SIG-M5 treated with dmso at 0.1 percent for 504 hours (cell line): ENCODE results near the gene UMAD1.

Experiments used
- DNase-seq: peaks from one replicate; lab custom pipeline; 2025; ENCODE audit not compliant: unreplicated experiment; lab: John Stamatoyannopoulos, UW

The UMAD1 gene

DNA sequence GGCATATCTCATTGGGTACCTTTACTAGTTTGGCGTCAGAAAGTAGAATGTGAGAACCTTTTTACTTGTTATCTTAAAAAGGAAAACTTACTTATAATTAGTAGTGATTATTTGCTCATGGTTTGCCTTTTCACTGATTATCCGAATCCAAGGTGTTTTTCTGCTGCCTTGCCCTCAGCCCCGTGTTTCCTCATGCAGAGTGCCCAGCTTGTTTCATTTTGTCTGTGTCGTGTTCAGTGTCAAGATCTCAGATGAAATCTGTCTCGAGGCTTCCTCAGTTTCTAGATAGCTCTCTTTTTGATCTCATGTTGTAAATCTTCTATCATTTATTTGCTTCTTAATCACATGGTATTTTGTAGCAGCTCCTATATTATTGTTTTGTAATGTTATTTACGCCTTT is 47.8 kb downstream of the UMAD1 start:
- DNase-seq, result no peak

DNA sequence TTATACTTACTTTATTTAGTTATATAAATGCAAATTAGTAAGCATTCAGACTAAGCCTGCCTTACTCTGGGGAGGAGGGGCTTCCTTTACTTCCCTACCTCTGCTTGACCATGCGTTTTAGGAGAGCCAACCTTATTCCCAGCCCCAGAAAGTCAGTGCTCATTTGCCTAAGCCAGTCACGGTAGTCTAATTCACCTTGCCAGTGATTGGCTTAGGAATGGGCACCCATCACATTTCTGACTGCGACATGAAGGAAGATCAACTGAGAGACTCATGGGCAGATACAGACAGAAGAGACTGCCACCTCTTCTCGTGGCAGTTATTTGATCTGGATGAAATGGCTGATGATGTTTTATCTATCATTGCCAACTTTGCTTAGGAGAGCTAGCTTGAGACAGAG is 48.4 kb downstream of the UMAD1 start:
- DNase-seq, result no peak

DNA sequence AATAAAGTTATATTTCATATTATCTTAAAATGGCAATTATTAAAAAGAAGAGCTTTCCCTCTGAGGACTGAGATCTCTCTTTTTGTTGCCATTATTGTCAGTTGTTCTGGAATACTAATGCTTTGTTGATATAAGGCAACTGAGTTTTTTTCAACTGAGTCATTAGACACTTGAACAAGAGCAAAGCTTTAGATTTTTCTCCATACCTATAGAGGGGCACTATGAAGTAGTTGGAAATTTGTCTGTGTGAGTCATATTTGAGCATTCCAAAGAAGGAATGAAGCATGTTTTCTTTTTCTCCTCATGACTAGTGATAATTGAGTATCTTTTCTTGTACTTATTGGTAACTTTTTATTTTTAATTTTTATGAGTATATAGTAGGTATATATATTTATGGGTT is 53.3 kb downstream of the UMAD1 start:
- DNase-seq, result no peak

DNA sequence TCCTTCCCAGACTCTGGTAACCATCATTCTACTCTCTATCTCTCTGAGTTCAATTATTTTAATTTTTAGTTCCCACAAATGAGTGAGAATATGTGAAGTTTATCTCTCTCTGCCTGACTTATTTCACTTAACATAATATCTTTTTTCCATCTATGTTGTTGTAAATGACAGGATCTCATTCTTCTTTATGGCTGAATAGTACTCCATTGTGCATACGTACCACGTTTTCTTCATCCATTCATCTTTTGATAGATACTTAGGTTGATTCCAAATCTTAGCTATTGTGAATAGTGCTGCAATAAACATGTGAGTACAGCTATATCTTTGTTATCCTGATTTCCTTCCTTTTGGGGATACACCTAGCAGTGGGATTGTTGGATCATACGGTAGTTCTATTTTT is 54.0 kb downstream of the UMAD1 start:
- no peak for DNase-seq

DNA sequence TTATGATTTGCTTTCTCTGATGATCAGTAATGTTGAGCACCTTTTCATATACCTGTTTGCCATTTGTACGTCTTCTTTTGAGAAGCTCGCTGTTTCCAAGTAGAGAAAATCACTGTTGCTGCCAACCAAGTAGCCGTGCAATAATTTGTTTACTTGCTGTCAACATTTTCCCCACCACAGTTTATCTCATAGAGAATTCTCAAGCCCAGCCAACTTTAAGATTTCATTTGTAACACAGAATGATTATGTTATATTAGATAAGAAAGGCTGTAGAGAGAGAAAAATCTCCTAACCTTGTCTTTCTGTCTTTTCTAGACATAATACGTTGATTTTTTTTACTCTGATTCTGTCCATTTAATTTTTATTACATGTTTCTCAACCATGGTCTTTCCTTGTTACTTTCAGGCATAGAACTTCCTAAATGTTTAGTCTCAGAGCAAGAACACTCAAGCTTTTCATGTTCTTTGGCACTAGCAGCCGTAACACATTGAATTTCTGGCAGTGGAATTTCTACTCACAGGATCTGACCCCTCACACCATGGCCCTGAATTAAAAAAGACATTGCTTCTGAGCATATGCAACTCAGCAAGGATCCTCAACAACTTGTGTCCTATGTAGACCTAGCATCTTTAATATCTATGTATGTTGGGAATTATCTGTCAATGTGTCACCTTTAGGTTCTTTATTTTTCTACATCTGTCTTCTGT is 54.7 kb downstream of the UMAD1 start:
- no peak for DNase-seq

DNA sequence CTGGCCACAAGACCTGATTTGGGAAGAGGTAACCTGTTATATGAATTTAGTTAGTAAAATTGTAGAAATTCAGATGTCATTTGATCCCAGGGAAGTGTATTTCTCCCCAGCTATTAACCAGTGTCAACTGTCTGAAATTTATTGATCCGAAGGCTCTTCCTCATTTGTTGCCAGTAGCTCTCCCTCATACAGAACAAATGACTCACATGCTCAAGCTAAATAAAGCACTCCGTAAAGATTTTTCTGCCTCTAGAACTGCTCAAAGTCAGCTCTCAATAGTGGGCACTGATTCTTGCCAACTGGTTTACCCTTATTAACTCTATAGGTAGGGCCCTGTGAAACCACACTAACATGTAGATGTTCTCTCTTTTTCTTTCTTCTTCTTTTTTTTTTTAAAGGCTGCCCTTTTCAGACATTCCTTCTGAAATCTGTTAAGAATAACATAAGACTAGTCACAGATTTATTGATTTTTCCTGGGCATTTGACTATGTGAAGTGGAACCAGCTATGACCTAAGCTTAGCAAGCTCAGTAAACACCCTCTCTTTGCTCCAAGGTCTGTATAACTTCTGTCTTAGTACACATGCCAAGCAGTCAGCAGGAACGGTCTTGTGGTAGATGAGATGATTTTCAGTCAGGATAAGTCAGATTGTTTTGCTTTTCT is 56.0 kb downstream of the UMAD1 start:
- no peak for DNase-seq

DNA sequence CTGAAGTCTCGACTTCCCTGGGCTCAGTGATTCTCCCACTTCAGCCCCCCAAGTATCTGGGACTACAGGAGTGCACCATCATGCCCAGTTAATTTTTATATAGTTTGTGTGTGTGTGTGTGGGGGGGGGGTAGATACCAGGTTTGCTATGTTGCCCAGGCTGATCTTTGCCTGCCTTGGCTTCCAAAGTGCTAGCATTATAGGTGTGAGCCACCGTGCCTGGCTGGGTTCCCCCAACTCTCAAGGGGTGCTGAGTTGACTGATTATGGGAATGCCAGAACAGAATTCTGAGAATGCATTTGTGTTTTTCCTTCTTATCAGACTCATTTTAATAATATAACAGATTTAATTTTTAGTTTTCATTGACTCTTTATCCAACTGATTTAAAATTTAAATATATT is 58.4 kb downstream of the UMAD1 start:
- no peak for DNase-seq

DNA sequence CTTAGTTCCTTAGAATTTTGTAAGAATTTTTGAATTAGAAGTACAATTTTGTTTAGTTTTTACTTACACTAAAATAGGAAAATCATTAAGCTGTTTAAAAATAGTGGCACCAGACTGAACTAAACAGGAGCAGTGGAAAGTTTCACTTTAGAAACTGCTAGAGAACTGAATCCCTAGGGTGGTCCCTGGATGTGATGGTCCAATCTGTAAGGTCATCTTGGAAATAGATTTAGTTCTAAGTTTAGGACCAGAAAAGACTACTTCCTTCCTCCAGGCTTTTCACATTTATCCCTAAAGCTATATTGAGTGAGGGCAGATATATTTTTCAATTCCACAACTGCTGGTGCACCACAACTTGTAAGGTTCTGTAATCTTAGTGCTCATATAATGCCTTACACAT is 58.8 kb downstream of the UMAD1 start:
- no peak for DNase-seq

DNA sequence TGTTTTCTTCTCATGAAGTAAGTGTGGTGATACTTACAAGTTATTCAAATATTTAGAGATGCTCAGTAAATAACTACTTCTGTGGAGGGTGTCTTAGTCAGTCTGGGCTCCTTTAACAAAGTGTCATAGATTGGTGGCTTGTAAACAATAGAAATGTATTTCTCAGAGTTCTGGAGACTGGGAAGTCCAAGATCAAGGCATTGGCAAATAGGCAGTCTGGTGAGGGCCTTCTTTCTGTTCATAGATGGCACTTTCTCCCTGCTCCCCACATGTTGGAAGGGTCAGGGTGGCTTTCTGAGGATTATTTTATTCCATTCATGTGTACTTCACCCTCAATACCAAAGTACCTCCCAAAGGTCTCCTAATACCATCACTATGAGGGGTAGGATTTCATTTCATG is 59.4 kb downstream of the UMAD1 start:
- DNase-seq, result no peak

DNA sequence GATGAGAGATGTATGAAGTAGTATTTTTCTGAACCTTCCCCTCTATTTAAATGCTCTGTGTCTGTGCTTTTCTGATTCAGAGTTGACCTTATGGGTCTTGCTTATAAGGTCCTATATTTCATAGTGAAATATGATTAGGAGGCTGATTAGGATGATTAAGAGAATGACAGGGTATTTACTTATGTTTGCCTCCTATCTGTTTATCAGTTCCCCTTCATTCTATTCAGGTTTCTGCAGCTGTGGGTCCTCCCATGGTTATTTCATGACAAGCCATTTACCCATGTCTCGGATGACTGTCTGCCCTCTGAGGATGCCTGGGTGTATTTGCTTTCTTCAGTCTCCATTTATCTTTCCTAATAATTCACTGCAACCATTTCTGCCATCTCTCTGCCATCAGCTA is 61.0 kb downstream of the UMAD1 start:
- no peak for DNase-seq

DNA sequence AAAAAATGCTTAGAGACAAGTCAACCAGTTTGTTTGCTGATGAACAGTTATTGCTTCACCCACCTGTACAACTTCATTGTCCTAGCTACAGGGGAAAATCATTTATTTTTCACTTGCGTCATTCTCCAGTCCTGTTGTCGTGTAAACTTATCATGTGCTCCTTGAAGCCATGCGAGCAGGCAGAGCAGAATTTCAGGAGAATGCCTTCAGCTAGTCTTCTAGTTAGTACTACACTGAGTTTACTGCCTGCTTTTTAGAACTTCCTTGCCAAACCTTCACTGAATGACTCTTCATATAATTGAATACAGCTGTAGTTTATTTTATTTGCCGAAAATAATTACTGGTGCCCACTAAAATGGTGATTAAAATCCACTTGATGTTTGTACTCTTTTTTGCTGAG is 62.3 kb downstream of the UMAD1 start:
- DNase-seq, result no peak

DNA sequence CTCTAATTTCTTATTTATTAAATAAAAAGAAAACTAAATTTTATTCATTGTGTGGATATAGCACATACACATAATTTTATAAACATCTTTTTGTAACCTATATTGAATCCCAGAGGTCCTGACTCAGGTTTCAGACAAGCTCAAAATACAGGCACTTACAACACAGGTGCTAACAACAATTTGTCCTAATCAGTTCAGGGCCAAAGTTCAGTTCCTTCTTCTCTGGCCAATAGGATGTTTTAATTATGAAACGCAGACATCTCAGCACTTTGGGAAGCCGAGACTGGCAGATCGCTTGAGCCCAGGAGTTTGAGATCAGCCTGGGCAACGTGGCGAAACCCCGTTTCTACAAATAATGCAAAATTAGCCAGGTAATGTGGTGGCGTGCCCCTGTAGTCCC is 62.9 kb downstream of the UMAD1 start:
- no peak for DNase-seq

DNA sequence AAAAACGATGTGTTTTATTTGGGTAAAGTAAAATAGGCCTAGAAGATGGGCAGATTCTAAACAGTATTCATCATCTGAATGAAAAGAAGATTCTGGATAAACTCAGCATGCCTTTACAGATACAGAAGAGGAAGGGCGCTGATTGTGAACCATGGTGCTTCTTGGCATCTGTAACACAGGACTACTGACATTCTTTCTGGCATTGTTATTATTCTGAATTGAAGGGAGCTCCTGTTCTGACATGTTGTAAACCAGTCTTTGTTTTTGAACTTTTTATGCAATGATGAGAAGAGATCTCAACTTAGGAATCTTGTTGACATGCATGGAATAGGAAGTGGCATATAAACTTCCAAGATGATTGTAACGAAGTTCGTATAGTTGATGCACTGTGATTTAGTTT is 64.3 kb downstream of the UMAD1 start:
- no peak for DNase-seq

DNA sequence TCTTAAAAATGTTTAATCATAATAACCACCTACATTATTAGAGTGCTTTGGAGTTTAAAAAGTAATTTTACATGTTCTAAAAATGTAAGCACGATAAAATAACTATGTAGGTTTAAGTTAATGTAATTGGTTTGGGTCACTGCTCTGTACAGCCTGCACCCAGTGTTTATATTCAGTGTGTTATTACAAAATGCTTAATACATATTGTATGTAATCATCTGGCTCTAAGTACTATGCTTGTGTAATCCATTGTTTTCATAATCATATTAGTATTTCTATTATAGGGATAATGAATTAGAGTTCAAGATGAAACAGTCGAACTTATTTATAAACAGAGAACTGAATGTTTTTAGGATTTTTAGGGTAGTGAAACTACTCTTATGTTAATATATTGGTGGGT is 64.8 kb downstream of the UMAD1 start:
- DNase-seq, result no peak

DNA sequence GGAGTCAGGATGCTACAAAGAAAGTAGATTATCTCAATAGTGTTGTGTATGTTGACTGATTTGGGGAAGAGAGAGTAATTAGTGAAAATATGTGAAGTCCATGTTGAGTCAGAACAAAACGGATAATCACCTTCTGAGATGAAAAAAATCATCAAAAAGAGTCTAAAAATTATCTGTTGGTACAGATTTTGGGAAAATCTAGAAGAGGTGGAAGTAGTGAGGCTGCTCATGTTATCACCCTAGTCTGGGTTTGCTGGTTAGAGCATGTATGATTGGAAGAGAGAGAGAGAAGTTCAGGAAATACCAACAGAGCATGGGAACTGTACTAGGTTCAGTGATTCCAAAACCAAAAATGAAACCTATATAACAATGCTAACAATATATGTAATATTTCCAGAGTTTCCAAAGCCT is 65.6 kb downstream of the UMAD1 start:
- DNase-seq, result no peak

DNA sequence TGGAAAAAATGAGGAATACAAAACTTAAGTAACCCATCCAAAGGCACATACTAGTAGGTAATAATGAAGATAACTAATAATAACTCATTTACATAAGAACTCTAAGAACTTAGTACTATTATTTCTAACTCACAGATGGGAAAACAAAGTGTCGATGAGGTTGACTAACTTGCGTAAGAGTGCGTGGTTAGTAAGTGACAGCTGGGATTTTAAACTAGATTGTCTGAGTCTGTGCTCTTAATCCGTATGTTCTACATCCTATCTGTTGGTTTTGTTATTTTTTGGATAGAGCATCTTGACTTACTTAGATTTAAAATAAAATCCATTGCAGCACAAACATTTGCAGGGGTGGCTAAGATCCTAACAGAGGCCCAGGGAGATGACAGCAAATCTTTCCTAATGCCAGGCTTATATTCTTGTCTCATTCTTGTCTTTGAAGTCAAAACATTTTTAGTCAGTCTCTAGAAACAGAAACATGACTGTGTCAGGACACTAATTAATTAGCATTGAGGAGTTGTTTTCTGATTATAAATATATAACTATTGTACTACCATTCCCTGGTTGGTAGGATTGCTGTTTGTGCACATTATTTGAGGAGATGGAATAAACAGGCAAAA is 66.1 kb downstream of the UMAD1 start:
- DNase-seq, result no peak

DNA sequence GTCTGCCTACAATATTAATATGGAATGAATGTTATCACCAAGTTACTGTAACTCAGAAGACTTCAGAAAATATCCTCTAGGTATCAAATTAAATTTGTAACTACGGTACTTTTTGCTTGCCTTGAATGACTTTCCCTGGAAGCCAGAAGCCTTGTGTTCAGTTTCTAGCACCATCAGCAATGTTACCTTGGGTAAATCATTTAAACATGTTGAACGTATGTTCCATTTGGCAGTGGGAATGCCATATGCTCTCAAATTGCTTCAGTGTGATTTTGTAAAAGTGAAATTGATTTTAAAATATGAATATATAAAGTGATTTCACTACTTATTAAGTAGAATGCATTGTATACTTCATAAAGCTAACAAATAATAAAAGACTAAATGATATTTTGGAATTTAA is 66.7 kb downstream of the UMAD1 start:
- DNase-seq, result no peak

DNA sequence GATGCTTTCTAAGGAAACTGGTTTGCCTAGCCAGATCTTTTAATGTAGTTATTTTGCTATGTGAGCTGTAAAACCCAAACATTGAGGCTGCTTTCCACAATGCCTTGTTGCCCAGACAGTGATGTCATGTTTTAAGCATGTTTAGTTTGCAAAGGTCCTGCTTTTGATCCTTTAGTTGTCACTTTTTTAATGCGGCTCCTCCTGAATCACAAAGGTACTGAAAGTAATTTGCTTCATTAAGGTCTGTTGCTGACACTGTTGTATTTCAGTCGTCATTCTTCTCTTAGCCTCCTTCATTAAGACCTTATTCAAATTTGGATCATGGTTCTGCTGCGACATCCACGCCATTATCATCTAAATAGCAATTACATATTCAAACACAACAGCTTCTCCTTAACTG is 67.3 kb downstream of the UMAD1 start:
- DNase-seq, result peak; percentile 15

DNA sequence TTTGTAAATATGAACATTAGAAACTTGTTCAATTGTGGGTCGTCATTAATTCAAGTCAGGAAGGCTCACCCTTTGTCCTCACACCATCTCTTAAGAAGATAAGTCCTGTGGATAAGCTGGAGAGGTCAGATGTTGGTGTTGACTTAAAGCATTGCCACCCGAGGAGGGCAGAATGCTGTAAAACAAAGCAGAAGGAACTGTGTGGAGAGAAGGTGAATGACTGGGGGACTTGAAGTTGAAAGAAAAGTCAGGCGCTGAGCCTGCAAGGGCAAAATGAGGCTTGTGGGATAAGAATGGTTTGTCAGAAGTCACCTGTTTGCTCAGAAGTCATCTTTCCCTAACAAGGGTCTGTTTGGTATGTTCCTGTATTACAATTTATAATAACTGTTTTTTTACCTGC is 68.7 kb downstream of the UMAD1 start:
- DNase-seq, result no peak

DNA sequence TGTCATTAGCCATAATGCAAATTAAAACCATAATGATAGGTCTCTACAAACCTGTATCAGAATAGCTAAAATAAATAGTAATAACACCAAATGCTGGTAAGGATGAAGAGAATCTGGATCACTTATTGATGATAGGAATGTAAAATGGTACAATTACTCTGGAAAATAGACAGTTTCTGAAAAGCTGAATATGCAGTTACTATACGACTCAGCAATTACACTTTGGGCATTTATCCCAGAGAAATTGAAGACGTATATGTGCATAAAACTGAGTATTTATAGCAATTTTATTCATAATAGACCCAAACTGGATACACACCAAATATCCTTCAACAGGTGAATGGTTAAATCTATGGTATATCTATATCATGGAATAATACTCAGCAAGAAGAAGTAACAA is 69.9 kb downstream of the UMAD1 start:
- DNase-seq, result no peak

DNA sequence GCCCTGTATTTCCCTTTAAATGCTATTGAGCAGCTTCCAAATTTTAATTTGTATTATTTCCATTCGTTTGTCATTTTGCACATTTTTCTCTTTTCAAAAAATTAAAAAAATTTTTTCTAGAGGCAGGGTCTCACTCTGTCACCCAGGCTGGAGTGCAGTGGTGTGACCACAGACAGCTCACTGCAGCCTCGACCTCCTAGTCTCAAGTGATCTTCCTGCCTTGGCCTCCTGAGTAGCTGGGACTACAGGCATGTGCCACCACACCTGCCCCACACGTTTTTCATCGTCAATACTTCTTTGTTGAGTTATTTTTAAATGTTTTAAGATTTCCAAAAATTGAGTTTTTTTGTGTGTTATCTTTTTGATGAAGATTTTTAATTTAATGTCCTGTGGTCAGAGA is 73.2 kb downstream of the UMAD1 start:
- DNase-seq, result no peak

DNA sequence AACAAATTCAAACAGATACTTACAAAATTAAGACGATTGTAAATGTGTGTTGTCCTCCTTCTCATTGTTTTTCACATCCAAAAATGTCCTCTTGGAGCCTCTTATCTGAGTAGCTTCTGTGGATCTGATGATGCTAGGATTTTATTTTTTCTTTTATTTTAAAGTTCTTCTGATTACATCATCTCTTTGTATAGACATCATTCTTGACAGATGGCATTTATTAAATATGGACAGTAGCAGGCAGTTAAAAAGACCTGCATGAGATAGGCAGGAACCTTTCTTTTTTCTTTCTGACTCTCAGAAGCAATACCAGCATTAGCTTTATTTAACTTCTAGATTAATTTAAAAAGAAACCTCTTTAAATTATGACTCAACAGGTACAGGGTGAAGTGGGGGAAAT is 77.9 kb downstream of the UMAD1 start, which contains the start of gene RPA3:
Gene RPA3, minus strand, starts transcription at position 116 of the 400 bp plus-strand sequence. CDS start 78,189 bp downstream, outside the sequence.
- no peak for DNase-seq
